Ramos (cell line): ENCODE measurements around the gene COX6A2.

Experiments
- in situ Hi-C: fragments of 300-500 bp; cut with MboI; formaldehyde crosslinking; loops from one replicate; pipeline ENCODE4 v1.14.3; 2022; ENCODE audit warnings: low sequenced_read_pairs; ENCODE audit not compliant: unreplicated experiment

Gene COX6A2

GRCh38 chr16:31464348-31464769 is 36.2 kb upstream of the COX6A2 start:
- in situ Hi-C loops = no loop called here

- in situ Hi-C loops = no loop called here
These were observed 34.0 kb upstream of the COX6A2 start for GRCh38 chr16:31461921-31462804.

- in situ Hi-C loops = no loop called here
These were observed 33.2 kb upstream of the COX6A2 start for GRCh38 chr16:31461201-31461920.

GRCh38 chr16:31460582-31461002 is 32.4 kb upstream of the COX6A2 start:
- in situ Hi-C loops = no loop called here

- in situ Hi-C loops = loop anchor here (10.0 kb wide), 1 partner anchor 415 kb away; the partner anchor contains the start of gene ZNF267
These were observed 31.8 kb upstream of the COX6A2 start for GRCh38 chr16:31459687-31460581.

- in situ Hi-C loops = loop anchor here (10.0 kb wide), 1 partner anchor 416 kb away; the partner anchor contains the start of gene ZNF267
These were observed 30.9 kb upstream of the COX6A2 start, which contains the start of gene ARMC5 for GRCh38 chr16:31458844-31459686. TSS of gene ARMC5 (plus strand) at chr16:31459501. CDS start at chr16:31459525, 24 bp downstream.

- in situ Hi-C loops = loop anchor here (10.0 kb wide), 1 partner anchor 417 kb away; the partner anchor contains the start of gene ZNF267
These were observed 30.1 kb upstream of the COX6A2 start for GRCh38 chr16:31458073-31458843.

- in situ Hi-C loops = loop anchor here (10.0 kb wide), 1 partner anchor 418 kb away; the partner anchor contains the start of gene ZNF267
These were observed 28.8 kb upstream of the COX6A2 start for GRCh38 chr16:31456988-31457360.

- in situ Hi-C loops = loop anchor here (10.0 kb wide), 1 partner anchor 419 kb away; the partner anchor contains the start of gene ZNF267
These were observed 27.6 kb upstream of the COX6A2 start for GRCh38 chr16:31455601-31456314.

- in situ Hi-C loops = loop anchor here (10.0 kb wide), 1 partner anchor 421 kb away; the partner anchor contains the start of gene ZNF267
These were observed 25.4 kb upstream of the COX6A2 start for GRCh38 chr16:31453255-31454204.

- in situ Hi-C loops = loop anchor here (10.0 kb wide), 1 partner anchor 422 kb away; the partner anchor contains the start of gene ZNF267
These were observed 24.5 kb upstream of the COX6A2 start for GRCh38 chr16:31452631-31453106.

GRCh38 chr16:31451681-31452351 is 23.7 kb upstream of the COX6A2 start:
- in situ Hi-C loops = loop anchor here (10.0 kb wide), 1 partner anchor 423 kb away; the partner anchor contains the start of gene ZNF267

GRCh38 chr16:31451201-31451600 is 23.0 kb upstream of the COX6A2 start:
- in situ Hi-C loops = loop anchor here (10.0 kb wide), 1 partner anchor 424 kb away; the partner anchor contains the start of gene ZNF267

GRCh38 chr16:31445931-31446330 is 17.8 kb upstream of the COX6A2 start:
- in situ Hi-C loops = loop anchor here (25.0 kb wide), 1 partner anchor 459 kb away; the partner anchor contains the start of gene HSD3B7

- in situ Hi-C loops = loop anchor here (25.0 kb wide), 1 partner anchor 455 kb away; the partner anchor contains the start of gene HSD3B7
These were observed 13.8 kb upstream of the COX6A2 start for GRCh38 chr16:31441956-31442355.
